Stimulated activated naive CD8-positive, alpha-beta T cell treated with anti-CD3 and anti-CD28 coated beads, Interleukin-15, Interleukin-2, amounts not matched to agents 100 ng/mL and 50 ng/mL, for 24 hours (primary cell): ENCODE data around the gene SLC7A14.

Experiments
- H3K27ac Mint-ChIP-seq: one replicate; pipeline ENCODE4 v1.8.0; 2021; ENCODE audit warnings: mild to moderate bottlenecking, mixed read lengths
- H3K27me3 Mint-ChIP-seq: one replicate; pipeline ENCODE4 v1.8.0; 2021; ENCODE audit warnings: mixed read lengths
- H3K36me3 Mint-ChIP-seq: one replicate; pipeline ENCODE4 v1.8.0; 2021; ENCODE audit warnings: low read depth, mixed read lengths
- H3K4me1 Mint-ChIP-seq: one replicate; pipeline ENCODE4 v1.8.0; 2021; ENCODE audit warnings: low read depth, mixed read lengths
- H3K4me3 Mint-ChIP-seq: one replicate; pipeline ENCODE4 v1.8.0; 2021; ENCODE audit warnings: mild to moderate bottlenecking, mixed read lengths
- H3K9me3 Mint-ChIP-seq: one replicate; pipeline ENCODE4 v1.8.0; 2021; ENCODE audit warnings: mixed read lengths

The SLC7A14 gene

GRCh38 chr3:170531657-170532335, 54.1 kb downstream of the SLC7A14 start:
- H3K36me3 Mint-ChIP-seq, result no peaks in the 10 kb centered on the region
- no peaks in the 10 kb centered on the region for H3K9me3 Mint-ChIP-seq
- peaks cover 12% of the 10 kb centered on the region for H3K27me3 Mint-ChIP-seq
- H3K27ac Mint-ChIP-seq, result no peak overlapping the region
- H3K4me3 Mint-ChIP-seq, result no peak overlapping the region
- no peaks in the 10 kb centered on the region for H3K4me1 Mint-ChIP-seq

- H3K27me3 Mint-ChIP-seq, result peaks cover 12% of the 10 kb centered on the region
- no peak overlapping the region for H3K4me3 Mint-ChIP-seq
- no peaks in the 10 kb centered on the region for H3K9me3 Mint-ChIP-seq
- H3K4me1 Mint-ChIP-seq, result no peaks in the 10 kb centered on the region
- no peaks in the 10 kb centered on the region for H3K36me3 Mint-ChIP-seq
- no peak overlapping the region for H3K27ac Mint-ChIP-seq
Observed at GRCh38 chr3:170531054-170531453, 54.8 kb downstream of the SLC7A14 start.

- Mint-ChIP-seq H3K27ac (no peak overlapping the region), H3K4me1 (no peaks in the 10 kb centered on the region), H3K27me3 (peaks cover 17% of the 10 kb centered on the region), H3K36me3 (no peaks in the 10 kb centered on the region), H3K9me3 (no peaks in the 10 kb centered on the region), H3K4me3 (no peak overlapping the region)
Observed at GRCh38 chr3:170529912-170530311, 56.0 kb downstream of the SLC7A14 start.

- H3K4me1 Mint-ChIP-seq, result no peaks in the 10 kb centered on the region
- peaks cover 20% of the 10 kb centered on the region for H3K27me3 Mint-ChIP-seq
- H3K4me3 Mint-ChIP-seq, result no peak overlapping the region
- no peaks in the 10 kb centered on the region for H3K9me3 Mint-ChIP-seq
- no peak overlapping the region for H3K27ac Mint-ChIP-seq
- H3K36me3 Mint-ChIP-seq, result no peaks in the 10 kb centered on the region
Observed at GRCh38 chr3:170529346-170529745, 56.5 kb downstream of the SLC7A14 start.

GRCh38 chr3:170528726-170529125, 57.1 kb downstream of the SLC7A14 start:
- H3K9me3 Mint-ChIP-seq, result no peaks in the 10 kb centered on the region
- no peak overlapping the region for H3K27ac Mint-ChIP-seq
- no peaks in the 10 kb centered on the region for H3K36me3 Mint-ChIP-seq

GRCh38 chr3:170524073-170524472, 61.8 kb downstream of the SLC7A14 start:
- Mint-ChIP-seq H3K9me3 (no peaks in the 10 kb centered on the region), H3K4me1 (peaks cover 5% of the 10 kb centered on the region), H3K36me3 (no peaks in the 10 kb centered on the region), H3K4me3 (no peak overlapping the region), H3K27ac (no peak overlapping the region), H3K27me3 (peaks cover 14% of the 10 kb centered on the region)

More at GRCh38 chr3:170528726-170529125, 57.1 kb downstream of the SLC7A14 start:
- Mint-ChIP-seq H3K4me1 (no peaks in the 10 kb centered on the region), H3K4me3 (no peak overlapping the region), H3K27me3 (peaks cover 20% of the 10 kb centered on the region)

- Mint-ChIP-seq H3K4me1 (peaks cover 5% of the 10 kb centered on the region), H3K27me3 (peaks cover 12% of the 10 kb centered on the region), H3K36me3 (no peaks in the 10 kb centered on the region), H3K27ac (no peak overlapping the region), H3K4me3 (no peak overlapping the region), H3K9me3 (no peaks in the 10 kb centered on the region)
Observed at GRCh38 chr3:170523248-170523647, 62.6 kb downstream of the SLC7A14 start.

- H3K27ac Mint-ChIP-seq, result no peak overlapping the region
- no peak overlapping the region for H3K4me3 Mint-ChIP-seq
- H3K9me3 Mint-ChIP-seq, result no peaks in the 10 kb centered on the region
- peaks cover 18% of the 10 kb centered on the region for H3K27me3 Mint-ChIP-seq
- H3K36me3 Mint-ChIP-seq, result no peaks in the 10 kb centered on the region
- H3K4me1 Mint-ChIP-seq, result peaks cover 5% of the 10 kb centered on the region
Observed at GRCh38 chr3:170522201-170522600, 63.7 kb downstream of the SLC7A14 start.

GRCh38 chr3:170520996-170521395, 64.9 kb downstream of the SLC7A14 start:
- Mint-ChIP-seq H3K9me3 (no peaks in the 10 kb centered on the region), H3K4me3 (no peak overlapping the region), H3K36me3 (no peaks in the 10 kb centered on the region), H3K27ac (no peak overlapping the region), H3K4me1 (peaks cover 5% of the 10 kb centered on the region), H3K27me3 (peaks cover 18% of the 10 kb centered on the region)

- H3K9me3 Mint-ChIP-seq, result no peaks in the 10 kb centered on the region
Observed at GRCh38 chr3:170517242-170517945, 68.5 kb downstream of the SLC7A14 start.

GRCh38 chr3:170513642-170514041, 72.2 kb downstream of the SLC7A14 start:
- H3K4me3 Mint-ChIP-seq, result no peak overlapping the region
- no peaks in the 10 kb centered on the region for H3K4me1 Mint-ChIP-seq
- no peaks in the 10 kb centered on the region for H3K36me3 Mint-ChIP-seq
- no peaks in the 10 kb centered on the region for H3K9me3 Mint-ChIP-seq
- no peak overlapping the region for H3K27ac Mint-ChIP-seq
- H3K27me3 Mint-ChIP-seq, result peaks cover 15% of the 10 kb centered on the region

More at GRCh38 chr3:170517242-170517945, 68.5 kb downstream of the SLC7A14 start:
- peaks cover 15% of the 10 kb centered on the region for H3K27me3 Mint-ChIP-seq
- H3K36me3 Mint-ChIP-seq, result no peaks in the 10 kb centered on the region
- no peaks in the 10 kb centered on the region for H3K4me1 Mint-ChIP-seq
- H3K4me3 Mint-ChIP-seq, result no peak overlapping the region
- no peak overlapping the region for H3K27ac Mint-ChIP-seq

- Mint-ChIP-seq H3K36me3 (no peaks in the 10 kb centered on the region), H3K4me3 (no peak overlapping the region), H3K27ac (no peak overlapping the region), H3K9me3 (no peaks in the 10 kb centered on the region), H3K4me1 (no peaks in the 10 kb centered on the region), H3K27me3 (peaks cover 11% of the 10 kb centered on the region)
Observed at GRCh38 chr3:170511371-170511770, 74.5 kb downstream of the SLC7A14 start.

GRCh38 chr3:170508839-170509238, 77.0 kb downstream of the SLC7A14 start:
- H3K4me3 Mint-ChIP-seq, result no peak overlapping the region
- peaks cover 6% of the 10 kb centered on the region for H3K27me3 Mint-ChIP-seq
- H3K4me1 Mint-ChIP-seq, result no peaks in the 10 kb centered on the region
- H3K9me3 Mint-ChIP-seq, result no peaks in the 10 kb centered on the region
- no peak overlapping the region for H3K27ac Mint-ChIP-seq
- no peaks in the 10 kb centered on the region for H3K36me3 Mint-ChIP-seq

- Mint-ChIP-seq H3K9me3 (no peaks in the 10 kb centered on the region), H3K4me1 (no peaks in the 10 kb centered on the region), H3K27me3 (peaks cover 6% of the 10 kb centered on the region), H3K4me3 (no peak overlapping the region), H3K36me3 (no peaks in the 10 kb centered on the region), H3K27ac (no peak overlapping the region)
Observed at GRCh38 chr3:170508291-170508690, 77.6 kb downstream of the SLC7A14 start.

GRCh38 chr3:170507063-170507462, 78.8 kb downstream of the SLC7A14 start:
- Mint-ChIP-seq H3K4me3 (no peak overlapping the region), H3K9me3 (no peaks in the 10 kb centered on the region), H3K27me3 (peaks cover 6% of the 10 kb centered on the region), H3K27ac (no peak overlapping the region), H3K36me3 (no peaks in the 10 kb centered on the region), H3K4me1 (no peaks in the 10 kb centered on the region)
